Thyroid gland (tissue), 4 donors: ENCODE results near the gene PALLD.

Experiments
- CTCF ChIP-seq, 6 experiments: fragments of 200-600 bp in 3 of 6; fragments of 450-650 bp in 3 of 6; sonication (generic) in 3 of 6; IDR thresholded peaks; one replicate each; pipeline ENCODE4 v1.5.1; 2016 to 2019; ENCODE audit warnings: antibody characterized with exemption in 6 of 6, mild to moderate bottlenecking in 2 of 6, inconsistent platforms in 1 of 6, moderate library complexity in 1 of 6
- POLR2A ChIP-seq, 2 donors: fragments of 450-650 bp; IDR thresholded peaks; one replicate each; pipeline ENCODE4 v1.6.1; 2017; ENCODE audit warnings: antibody characterized with exemption in 2 of 2, mild to moderate bottlenecking in 2 of 2, moderate library complexity in 1 of 2

GRCh38 chr4:168835880-168836454, 339.1 kb downstream of the PALLD start:
- no peak for TF ChIP-seq CTCF (IDR thresholded peaks at IDR 0.05)
- TF ChIP-seq POLR2A (IDR thresholded peaks at IDR 0.05), result no peak
